Hypothalamus (tissue), 51 donors: ENCODE data around the gene TEX2.
"Not testable (repeated sequence)": the region's sequence is repeated elsewhere in the genome, so short reads cannot be mapped to it uniquely, and the experiment has no call there.

Experiments used
- DNase-seq, 51 donors: peaks; one replicate each; lab custom pipeline; 2025; lab: John Stamatoyannopoulos, UW

TEX2 gene

GRCh38 chr17:64187093-64187895 lies 75.8 kb downstream of the TEX2 start:
- no peak for DNase-seq

DNA sequence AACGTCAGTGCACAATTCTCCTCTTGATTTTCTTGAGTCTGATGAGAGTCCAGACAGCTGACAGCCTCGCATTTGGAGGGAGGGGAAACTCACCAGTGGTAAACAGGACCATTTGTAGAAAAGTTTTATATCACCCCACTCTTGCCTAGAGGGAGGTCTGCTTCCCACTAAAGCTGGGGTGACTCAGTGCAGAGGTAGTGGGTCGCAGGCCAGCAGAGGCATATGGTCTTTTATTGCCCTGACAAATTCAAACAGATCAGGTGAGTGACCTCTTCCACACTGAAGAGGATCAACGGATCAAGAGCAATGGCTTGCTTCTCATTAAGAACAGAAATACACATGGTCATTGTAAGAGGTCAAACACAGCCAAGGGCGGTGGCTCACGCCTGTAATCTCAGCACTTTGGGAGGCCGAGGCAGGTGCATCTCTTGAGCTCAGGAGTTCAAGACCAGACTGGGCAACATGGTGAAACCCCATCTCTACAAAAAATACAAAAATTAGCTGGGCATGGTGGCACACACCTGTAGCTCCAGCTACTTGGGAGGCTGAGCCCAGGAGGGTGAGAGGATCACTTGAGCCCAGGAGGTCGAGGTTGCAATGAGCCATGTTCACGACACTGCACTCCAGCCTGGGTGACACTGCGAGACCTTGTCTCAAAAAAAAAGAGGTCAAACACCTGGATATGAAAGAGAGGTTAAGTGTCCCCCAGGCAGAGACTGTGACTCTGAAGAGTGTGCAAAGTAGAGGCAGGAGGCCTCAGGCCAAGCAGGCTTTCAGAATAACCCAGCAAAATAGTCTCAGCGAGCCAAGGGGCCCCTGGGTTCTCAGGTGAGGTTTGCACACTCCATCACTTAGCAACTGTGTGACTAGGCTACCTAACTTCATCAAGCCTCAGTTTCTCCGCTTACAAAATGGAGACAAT lies 76.6 kb downstream of the TEX2 start:
- DNase-seq = no peak

DNA sequence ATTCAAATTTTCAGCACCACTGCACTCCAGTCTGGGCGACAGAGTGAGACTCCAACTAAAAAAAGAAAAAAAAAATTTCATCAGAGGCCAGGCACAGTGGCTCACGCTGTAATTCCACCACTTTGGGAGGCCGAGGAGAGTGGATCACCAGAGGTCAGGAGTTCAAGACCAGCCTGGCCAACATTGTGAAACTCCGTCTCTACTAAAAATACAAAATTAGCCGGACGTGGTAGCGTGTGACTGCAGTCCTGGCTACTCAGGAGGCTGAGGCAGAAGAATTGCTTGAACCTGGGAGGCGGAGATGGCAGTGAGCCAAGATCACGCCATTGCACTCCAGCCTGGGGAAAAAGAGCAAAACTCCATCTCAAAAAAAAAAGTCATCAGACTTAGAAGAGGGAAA lies 77.5 kb downstream of the TEX2 start:
- DNase-seq = not testable (repeated sequence)

DNA sequence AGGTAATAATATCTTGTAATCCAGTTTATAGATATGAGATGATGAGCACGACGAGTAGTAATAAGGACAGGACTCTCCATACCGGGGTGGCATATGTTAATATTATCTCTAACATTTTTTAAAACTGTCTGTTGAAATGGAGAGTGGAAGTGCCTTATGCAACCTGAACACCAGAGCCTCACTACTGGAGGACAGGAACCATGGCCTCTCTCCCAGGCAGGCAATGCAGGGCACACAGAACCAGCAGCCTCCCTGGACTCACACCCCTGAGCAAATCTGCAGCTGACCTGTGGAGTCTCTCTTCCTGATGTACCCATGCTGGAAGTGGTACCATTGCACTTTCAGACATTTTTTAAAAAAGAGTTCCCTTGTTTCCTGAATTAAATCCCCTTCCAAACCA lies 78.0 kb downstream of the TEX2 start:
- DNase-seq = no peak

DNA sequence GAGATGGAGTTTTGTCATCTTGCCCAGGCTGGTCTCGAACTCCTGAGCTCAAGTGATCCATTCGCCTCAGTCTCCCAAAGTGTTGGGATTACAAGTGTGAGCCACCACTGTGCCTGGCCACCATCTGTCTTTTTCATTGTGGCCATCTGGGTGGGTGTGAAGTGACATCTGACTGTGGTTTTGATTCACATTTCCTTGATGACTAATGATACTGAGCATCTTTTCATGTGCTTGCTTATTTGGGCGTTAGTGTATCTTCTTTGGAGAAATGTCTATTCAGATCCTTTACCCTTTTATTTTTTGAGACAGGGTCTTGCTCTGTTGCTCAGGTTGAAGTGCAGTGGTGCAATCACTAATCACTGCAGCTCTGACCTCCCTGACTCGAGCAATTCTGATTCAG lies 79.2 kb downstream of the TEX2 start:
- DNase-seq = no peak

- no peak for DNase-seq
Observed at GRCh38 chr17:64182325-64183012, 80.6 kb downstream of the TEX2 start.

DNA sequence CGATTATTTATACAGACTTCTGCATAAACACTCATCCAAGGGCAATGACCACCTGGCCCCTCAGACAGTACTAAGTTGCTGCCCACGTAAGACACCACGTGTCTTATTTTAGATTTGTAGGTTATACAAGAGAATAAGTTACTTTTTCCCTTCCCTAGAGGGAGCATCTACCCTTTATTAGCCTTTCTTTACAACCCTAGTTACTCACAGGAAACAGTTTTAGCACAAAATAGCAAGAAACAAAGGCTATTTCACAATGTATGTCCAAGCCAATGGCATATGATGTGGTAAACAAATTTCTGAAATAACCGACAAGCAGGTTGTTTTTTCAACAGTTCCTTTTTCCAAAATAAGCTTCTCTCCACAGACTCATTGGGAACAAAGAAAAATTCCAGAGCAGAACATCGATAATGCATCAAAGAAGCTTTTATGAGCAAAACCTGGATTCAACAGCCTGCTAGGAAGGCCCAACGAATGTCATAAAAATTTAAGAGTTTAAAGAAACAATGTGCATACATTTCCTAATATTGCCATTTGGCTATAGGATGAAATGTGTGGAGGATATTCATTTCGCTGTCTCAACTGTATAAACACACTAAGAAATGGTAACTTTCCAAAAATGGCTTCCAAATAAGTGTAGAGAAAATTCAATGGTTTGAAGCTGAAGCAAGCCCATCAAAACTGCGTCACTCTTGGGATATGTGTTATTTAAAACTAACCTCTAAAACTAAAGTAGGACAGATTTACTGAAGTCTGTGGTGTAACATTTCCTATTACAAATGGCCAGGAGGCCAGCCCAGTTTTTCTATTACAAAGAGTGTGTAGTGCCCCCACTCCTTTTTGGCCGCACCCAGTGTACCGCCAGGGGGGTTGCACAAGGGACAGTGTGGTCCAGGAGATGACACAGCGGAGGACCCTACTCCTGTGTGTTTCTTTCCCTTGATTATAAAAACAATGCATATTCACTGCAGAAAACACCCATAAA lies 82.7 kb downstream of the TEX2 start:
- no peak for DNase-seq

- DNase-seq = not testable (repeated sequence)
Observed at GRCh38 chr17:64179024-64179423, 84.0 kb downstream of the TEX2 start.

DNA sequence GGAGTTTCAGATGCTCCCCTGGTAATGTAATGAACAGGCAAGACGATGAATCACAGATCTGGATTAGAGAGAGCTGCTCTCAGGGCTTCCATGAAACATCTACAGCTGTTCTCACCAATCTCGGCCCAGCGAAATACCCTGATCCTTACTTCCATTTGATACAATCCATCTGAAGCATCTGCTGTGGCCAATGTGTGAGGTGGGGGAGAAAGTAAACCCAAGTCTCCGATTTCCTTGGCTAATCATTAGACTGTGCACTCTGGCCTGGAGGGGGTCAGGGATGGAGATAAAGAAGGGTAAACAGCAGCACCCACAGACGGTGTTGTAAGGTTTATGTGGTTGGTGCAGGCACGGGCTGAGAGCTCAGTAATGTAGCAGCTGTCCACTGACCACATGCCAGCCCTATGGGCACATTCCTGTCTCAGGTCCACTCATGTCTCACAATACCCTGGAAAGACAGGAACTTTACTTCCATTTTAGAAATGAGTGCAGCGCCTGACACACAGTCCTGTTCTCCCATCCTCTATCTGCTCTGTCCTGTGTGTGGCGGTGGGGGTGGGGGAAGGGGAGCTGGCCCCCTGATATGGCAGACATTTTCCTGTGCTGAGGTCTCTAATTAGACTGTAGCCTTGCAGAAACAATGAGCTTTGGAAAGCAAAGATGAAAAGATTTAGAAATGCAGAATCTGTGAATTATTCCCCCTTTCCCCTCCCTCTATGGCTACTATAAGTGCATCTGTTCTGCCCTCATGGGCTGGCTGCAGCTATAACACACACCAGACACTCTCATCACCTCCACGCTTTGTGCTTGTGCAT lies 84.8 kb downstream of the TEX2 start:
- no peak for DNase-seq

GRCh38 chr17:64177311-64178010 lies 85.6 kb downstream of the TEX2 start:
- DNase-seq = no peak

DNA sequence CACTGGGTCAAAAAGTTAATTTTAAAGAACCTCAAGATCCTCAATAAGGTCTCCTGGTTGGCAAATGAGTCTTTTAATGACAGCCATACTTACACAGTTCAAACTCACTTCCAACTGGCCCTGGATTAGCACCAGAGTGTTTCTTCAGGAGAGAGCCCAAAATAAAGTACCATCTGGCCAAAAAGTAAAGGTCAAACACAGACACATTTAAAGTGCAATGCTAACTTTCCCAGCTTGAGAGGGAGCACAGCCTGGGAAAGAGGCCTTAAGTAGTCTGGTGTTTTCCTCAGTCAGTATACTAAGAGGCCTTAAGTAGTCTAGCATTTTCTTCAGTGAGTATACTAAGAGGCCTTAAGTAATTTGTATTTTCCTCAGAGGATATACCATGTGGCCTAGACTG lies 86.5 kb downstream of the TEX2 start:
- DNase-seq = no peak

GRCh38 chr17:64174686-64175456 lies 88.2 kb downstream of the TEX2 start:
- peak in 27 of 51 donors; percentile 15 to 53 (median 27) for DNase-seq

GRCh38 chr17:64173646-64174045 lies 89.4 kb downstream of the TEX2 start:
- no peak for DNase-seq

DNA sequence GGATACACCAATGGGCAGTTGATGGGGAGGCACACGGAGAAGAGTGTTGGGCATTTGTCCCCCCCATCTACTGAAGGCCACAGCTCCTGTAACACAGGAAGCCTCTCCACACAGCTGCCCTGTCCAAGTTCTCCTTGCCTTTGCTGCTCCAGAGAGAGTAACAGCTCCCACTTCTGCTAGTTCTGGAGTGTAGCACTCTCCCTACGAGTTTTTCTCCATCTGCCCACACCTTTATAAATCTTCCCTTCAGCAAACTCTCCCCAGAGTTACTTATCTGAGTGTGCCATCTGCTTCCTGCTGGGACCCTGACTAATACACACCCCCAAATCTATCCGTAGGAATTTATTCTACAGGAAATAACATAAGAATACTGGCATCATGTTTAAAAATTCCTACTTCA lies 90.5 kb downstream of the TEX2 start:
- no peak for DNase-seq

DNA sequence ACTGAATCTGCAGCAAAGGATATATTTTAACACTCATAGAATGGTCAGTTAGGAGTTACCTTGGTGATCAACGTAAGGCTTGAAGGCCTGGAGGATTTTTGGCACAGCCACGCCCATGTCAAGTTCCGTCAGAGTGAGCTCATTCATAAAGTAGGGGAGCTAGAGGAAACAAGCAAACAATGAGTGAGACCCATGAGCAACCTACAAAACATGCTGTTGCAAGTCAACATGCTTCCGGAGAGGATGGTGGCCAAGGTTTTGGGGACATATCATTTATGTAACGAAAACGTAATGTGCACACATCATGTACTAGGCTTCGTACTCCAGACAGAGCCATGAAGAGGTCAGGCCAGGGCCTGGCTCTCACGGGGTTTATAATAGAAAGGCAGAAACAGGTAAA lies 92.0 kb downstream of the TEX2 start:
- no peak for DNase-seq

DNA sequence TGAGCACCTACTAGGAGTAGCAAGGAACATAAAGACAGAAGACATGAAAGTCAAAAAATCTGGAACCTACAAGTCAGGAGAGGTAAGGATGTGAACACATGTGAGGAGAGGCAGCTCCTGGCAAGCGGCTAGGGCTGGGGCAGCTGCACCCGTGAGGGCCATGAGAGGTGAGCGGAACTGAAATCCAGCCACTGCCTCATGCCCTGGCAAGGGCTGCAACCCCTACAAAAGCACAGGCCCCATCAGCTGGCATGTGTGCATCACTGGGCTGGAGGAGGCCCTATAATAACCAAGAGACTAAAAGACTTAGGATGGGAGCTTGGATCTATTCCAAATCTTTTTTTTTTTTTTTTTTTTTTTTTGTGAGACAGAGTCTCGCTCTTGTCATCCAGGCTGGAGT lies 92.8 kb downstream of the TEX2 start:
- DNase-seq = no peak

- not testable (repeated sequence) for DNase-seq
Observed at GRCh38 chr17:64167666-64168065, 95.4 kb downstream of the TEX2 start.

DNA sequence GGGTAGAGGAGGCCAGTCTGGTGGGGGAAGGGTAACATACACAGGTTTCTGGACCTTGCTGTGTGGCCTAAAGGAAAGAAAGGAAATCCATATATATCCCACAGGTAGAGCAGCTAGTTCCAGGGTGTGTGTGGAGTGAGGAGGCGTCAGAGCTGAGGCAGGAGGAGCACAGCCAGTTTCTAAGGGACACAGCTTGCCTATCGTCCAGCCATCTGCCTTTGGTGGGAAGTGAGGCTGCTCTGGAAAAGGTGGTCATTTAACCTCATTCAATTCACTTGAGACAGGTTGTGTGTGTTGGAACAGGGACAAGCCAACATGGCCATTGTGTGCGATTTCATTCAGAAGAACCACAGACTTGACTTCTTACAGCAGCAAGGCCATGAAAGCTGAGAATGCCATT lies 96.2 kb downstream of the TEX2 start:
- DNase-seq = no peak
